Esophagus squamous epithelium (tissue), 5 donors: ENCODE results near the gene MALT1. TPM values are rescaled to one million over a fixed set of nuclear protein-coding genes. Genes with fewer than 3 reads are reported as not detected.

Source experiments
- DNase-seq: peaks from one replicate; lab custom pipeline; 2025; lab: John Stamatoyannopoulos, UW
- H3K27ac ChIP-seq, 4 donors: fragments of 200-600 bp; sonication (generic); one replicate each; pipeline ENCODE4 v1.5.1; 2016 to 2019; ENCODE audit warnings: mild to moderate bottlenecking in 1 of 4
- H3K27me3 ChIP-seq, 4 donors: fragments of 200-600 bp; sonication (generic); 1 replicate in 3 of 4; 2 replicates in 1 of 4; pipeline versions ENCODE4 v1.5.1 to v1.6.0; 2017 to 2021; ENCODE audit warnings: antibody characterized with exemption in 1 of 4
- H3K36me3 ChIP-seq, 3 donors: fragments of 200-600 bp; sonication (generic); one replicate each; pipeline ENCODE4 v1.5.1; 2016 to 2019
- H3K4me1 ChIP-seq, 3 donors: fragments of 200-600 bp; sonication (generic); one replicate each; pipeline ENCODE4 v1.5.1; 2017 to 2019
- H3K4me3 ChIP-seq, 4 donors: fragments of 200-600 bp; sonication (generic); 1 replicate in 3 of 4; 2 replicates in 1 of 4; pipeline ENCODE4 v1.5.1; 2016 to 2019; ENCODE audit warnings: mild to moderate bottlenecking in 2 of 4, moderate library complexity in 1 of 4
- H3K9me3 ChIP-seq, 3 donors: fragments of 200-600 bp; sonication (generic); one replicate each; pipeline ENCODE4 v1.5.1; 2016 to 2019
- POLR2A ChIP-seq, 4 donors: fragments of 450-650 bp; IDR thresholded peaks; one replicate each; pipeline ENCODE4 v1.6.1; 2017; ENCODE audit warnings: antibody characterized with exemption in 4 of 4, mild to moderate bottlenecking in 4 of 4, moderate library complexity in 3 of 4
- WGBS, 2 donors: methylation state at CpG; one replicate each; pipeline ENCODE4 v1.1.5; 2018; 5-methylcytosine and 5-hydroxymethylcytosine counted together
- intact Hi-C: fragments of 100-400 bp; cut with DNase I; formaldehyde crosslinking; loops from one replicate; pipeline ENCODE4 v1.15.0; 2022
- total RNA-seq, 4 donors: library from RNA; depleted of rRNA; stranded (reverse); fragments of >200 nt; gene quantifications; one replicate each; pipeline ENCODE4 v1.1.0, GENCODE V29; 2016
- TF ChIP-seq, protein P1 (sequence below), 6 experiments: fragments of 450-650 bp in 4 of 6; fragments of 200-600 bp in 2 of 6; sonication (generic) in 2 of 6; IDR thresholded peaks; one replicate each; pipeline ENCODE4 v1.5.1; 2016 to 2019; ENCODE audit warnings: antibody characterized with exemption in 6 of 6, mild to moderate bottlenecking in 4 of 6, moderate library complexity in 4 of 6
- donor health status: DM: yes; HTN: yes; CAD: no.

MALT1 gene
- total RNA-seq, 4 donors from 2014 or later, result 25.2 to 48.6 (median 30.7) TPM

DNA sequence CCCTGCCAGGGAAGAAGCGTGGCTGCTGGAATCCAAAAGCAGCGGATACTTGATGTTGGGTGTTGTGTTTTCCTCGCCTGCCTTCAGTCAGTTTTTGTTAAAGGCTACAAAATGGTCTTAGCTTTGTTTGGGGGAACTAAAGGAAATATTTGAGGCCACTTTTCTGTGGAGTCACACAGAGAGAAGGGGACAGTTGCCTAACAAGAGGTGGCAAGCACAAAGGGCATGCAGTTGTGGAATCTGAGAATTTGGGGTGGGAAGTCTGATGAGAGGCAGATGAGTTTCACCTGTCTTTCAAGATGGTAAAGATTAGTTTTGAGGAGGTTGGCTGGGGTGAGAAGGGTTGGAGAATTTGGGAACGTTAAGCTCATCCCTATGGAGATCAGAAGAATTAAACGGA lies 2.9 kb downstream of the MALT1 start:
- TF ChIP-seq, protein P1, sequence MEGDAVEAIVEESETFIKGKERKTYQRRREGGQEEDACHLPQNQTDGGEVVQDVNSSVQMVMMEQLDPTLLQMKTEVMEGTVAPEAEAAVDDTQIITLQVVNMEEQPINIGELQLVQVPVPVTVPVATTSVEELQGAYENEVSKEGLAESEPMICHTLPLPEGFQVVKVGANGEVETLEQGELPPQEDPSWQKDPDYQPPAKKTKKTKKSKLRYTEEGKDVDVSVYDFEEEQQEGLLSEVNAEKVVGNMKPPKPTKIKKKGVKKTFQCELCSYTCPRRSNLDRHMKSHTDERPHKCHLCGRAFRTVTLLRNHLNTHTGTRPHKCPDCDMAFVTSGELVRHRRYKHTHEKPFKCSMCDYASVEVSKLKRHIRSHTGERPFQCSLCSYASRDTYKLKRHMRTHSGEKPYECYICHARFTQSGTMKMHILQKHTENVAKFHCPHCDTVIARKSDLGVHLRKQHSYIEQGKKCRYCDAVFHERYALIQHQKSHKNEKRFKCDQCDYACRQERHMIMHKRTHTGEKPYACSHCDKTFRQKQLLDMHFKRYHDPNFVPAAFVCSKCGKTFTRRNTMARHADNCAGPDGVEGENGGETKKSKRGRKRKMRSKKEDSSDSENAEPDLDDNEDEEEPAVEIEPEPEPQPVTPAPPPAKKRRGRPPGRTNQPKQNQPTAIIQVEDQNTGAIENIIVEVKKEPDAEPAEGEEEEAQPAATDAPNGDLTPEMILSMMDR (IDR thresholded peaks at IDR 0.05), result no peak
- TF ChIP-seq POLR2A (IDR thresholded peaks at IDR 0.05), result no peak
- intact Hi-C loops, result no loop called here
- H3K27ac ChIP-seq, result no peak overlapping the region
- H3K27me3 ChIP-seq, result no peaks in the 10 kb centered on the region
- H3K36me3 ChIP-seq, result no peaks in the 10 kb centered on the region
- no peaks in the 10 kb centered on the region for H3K9me3 ChIP-seq
- no peak overlapping the region for H3K4me3 ChIP-seq
- no peak for DNase-seq
- 80 to 88% methylated on average over 5 of the region's 5 CpGs for WGBS, 2 donors
- H3K4me1 ChIP-seq, result peaks cover 12 to 79% (median 20%) of the 10 kb centered on the region in 3 donors

DNA sequence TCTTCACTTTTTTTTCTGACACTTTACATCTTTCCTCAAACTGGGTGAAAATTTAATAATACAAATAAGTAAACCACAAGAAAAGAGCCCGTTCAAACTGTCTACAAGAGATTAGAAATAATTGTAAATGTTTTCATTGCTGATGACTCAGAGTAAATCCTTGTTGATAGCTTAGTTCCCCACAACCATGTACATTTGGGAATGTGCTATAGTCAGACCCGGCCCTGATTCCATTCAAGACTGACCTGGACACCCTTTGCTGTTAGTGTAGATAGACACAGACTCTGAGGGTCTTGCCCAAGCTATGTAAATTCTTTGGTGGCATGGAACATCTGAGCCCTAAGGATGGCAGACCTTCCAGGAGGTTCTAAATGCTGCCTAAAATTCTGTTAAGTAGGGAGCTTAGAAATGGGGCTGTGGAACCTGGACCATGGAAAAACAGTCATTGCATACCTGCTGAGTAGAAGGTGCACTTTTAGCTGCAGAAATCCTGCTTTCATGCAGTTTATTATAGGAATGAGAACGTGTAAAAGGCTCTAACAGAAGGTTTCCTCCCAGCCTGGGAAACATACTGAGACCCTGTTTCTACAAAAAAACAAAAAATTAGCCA lies 3.7 kb downstream of the MALT1 start:
- intact Hi-C loops, result no loop called here
- Histone ChIP-seq H3K4me3 (no peak overlapping the region), H3K9me3 (no peaks in the 10 kb centered on the region), H3K27ac (no peak overlapping the region), H3K36me3 (peaks cover 0 to 4% (median 0%) of the 10 kb centered on the region in 3 donors), H3K27me3 (no peaks in the 10 kb centered on the region), H3K4me1 (peaks cover 8 to 79% (median 14%) of the 10 kb centered on the region in 3 donors)
- TF ChIP-seq, protein P1 (IDR thresholded peaks at IDR 0.05), result no peak
- TF ChIP-seq POLR2A (IDR thresholded peaks at IDR 0.05), result no peak
- DNase-seq, result no peak
- 41 to 53% methylated on average over 3 of the region's 3 CpGs for WGBS, 2 donors

DNA sequence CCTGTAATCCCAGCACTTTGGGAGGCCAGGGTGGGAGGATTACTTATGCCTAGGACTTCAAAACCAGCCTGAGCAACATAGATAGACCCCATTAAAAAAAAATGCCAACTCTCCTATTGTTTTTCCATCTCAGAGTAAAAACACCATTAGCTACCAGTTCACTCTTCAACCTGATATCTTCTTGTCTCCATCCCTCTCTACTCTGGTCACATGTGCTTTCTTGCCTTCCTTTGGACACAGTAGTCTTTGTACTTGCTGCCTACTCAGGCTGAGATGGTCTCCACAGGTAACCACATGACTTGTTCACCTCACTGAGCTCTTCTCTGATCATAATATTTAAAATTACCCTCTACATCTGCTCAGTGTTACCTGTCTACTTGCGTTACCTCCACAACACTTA lies 5.0 kb downstream of the MALT1 start:
- TF ChIP-seq, protein P1 (IDR thresholded peaks at IDR 0.05), result no peak
- TF ChIP-seq POLR2A (IDR thresholded peaks at IDR 0.05), result no peak
- DNase-seq, result no peak
- Histone ChIP-seq H3K27me3 (no peaks in the 10 kb centered on the region), H3K4me1 (peaks cover 5 to 69% (median 8%) of the 10 kb centered on the region in 3 donors), H3K27ac (no peak overlapping the region), H3K36me3 (peaks cover 0 to 8% (median 0%) of the 10 kb centered on the region in 3 donors), H3K9me3 (no peaks in the 10 kb centered on the region), H3K4me3 (no peak overlapping the region)
- 95 to 100% methylated on average over 1 of the region's 1 CpG for WGBS, 2 donors
- intact Hi-C loops, result no loop called here

DNA sequence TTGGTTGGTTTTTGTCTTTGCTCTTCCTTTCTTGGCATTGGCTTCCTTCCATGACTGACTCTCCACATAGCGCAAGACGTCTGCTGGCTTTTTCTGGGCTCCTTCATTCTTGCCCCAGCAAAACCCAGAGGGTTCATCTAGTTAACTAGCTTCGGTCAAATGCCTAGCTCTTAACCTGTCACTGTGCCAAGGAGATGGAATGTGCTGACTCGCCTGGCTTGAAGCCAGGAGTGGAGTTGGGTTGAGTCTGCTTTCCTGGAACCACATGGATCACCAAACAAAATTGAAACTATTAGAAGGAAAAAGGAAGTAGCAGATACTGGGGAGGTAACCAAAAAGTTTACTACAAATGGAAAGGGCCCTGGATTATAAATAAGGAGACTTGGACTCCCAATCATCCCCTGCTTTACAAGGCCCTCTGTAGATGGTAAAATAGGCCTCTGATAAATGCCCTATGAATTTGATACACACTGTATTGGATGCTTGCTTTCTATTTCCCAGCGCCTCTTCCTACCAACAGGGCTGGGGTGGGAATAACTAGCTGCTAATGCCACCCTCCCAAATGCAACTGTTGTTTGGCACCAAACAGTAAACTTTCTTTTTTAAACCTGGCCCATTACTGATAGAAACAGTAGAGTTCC lies 11.3 kb downstream of the MALT1 start:
- intact Hi-C loops, result no loop called here
- TF ChIP-seq, protein P1 (IDR thresholded peaks at IDR 0.05), result no peak
- no peak for TF ChIP-seq POLR2A (IDR thresholded peaks at IDR 0.05)
- DNase-seq, result no peak
- Histone ChIP-seq H3K9me3 (no peaks in the 10 kb centered on the region), H3K36me3 (peaks cover 0 to 57% (median 4%) of the 10 kb centered on the region in 3 donors), H3K27me3 (no peaks in the 10 kb centered on the region), H3K4me1 (peaks cover 10 to 42% (median 11%) of the 10 kb centered on the region in 3 donors), H3K27ac (peak overlapping the region in 3 of 4 donors; percentile 6 to 34 (median 31)), H3K4me3 (no peak overlapping the region)
- WGBS, 2 donors, result 30 to 50% methylated on average over 4 to 5 of the region's 5 CpGs

DNA sequence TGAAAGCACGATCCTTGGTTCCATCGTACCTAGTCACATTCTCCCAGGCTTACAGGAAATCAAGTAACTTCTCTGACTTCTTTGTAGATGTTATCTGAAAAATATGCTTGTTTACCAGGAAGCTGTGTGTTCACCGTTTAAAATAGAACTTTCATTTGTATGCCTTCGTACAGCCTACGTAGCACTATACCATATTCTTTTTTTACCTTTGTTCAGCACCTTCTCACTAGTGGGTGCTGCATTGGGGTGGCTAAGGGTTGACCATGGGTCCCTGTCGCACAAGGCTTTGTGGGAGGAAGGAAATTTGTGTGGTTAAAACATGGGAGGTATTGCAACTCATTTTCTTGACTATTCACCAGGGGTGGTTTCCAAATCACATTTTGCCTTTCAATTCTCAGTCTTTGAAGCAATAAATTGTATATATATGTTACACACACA lies 16.6 kb downstream of the MALT1 start:
- DNase-seq, result no peak
- intact Hi-C loops, result no loop called here
- H3K36me3 ChIP-seq, result peaks cover 0 to 73% (median 4%) of the 10 kb centered on the region in 3 donors
- WGBS, 2 donors, result 59 to 77% methylated on average over 6 of the region's 6 CpGs
- H3K9me3 ChIP-seq, result no peaks in the 10 kb centered on the region
- H3K4me1 ChIP-seq, result peaks cover 2 to 31% (median 20%) of the 10 kb centered on the region in 3 donors
- no peaks in the 10 kb centered on the region for H3K27me3 ChIP-seq
- no peak overlapping the region for H3K27ac ChIP-seq
- no peak overlapping the region for H3K4me3 ChIP-seq
- peak in 1 of 4 donors; percentile 16 for TF ChIP-seq POLR2A (IDR thresholded peaks at IDR 0.05)
- TF ChIP-seq, protein P1 (IDR thresholded peaks at IDR 0.05), result no peak
